Measurements from ENCODE around the gene DHRS7C.

The DHRS7C gene

DNA sequence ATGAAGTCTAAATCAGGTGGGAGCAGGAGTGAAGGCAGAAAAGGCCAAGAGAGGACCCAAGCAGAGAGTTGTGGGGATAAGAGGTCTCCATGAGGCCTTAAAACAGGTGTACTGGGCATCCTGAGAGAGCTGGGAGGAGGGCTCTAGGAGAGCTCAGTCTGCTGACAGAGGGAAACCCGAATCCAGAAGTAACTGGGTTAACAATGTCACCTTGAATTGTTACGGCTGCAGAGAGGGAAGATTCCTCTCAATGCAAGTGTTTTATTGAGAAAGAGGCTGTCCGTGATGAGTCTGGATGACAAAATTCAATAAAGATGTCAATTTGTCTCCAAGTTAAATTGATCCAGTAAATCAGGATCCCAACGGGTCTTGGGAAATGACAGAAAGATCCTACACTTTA, 8.3 kb downstream of the DHRS7C start:
- no peak for ATAC-seq
- no peak for TF ChIP-seq ZFP3 (CRISPR knock-in tag; IDR thresholded peaks at IDR 0.05)
- no peak for TF ChIP-seq ARNTL (CRISPR knock-in tag; IDR thresholded peaks at IDR 0.05; ENCODE audit: borderline replicate concordance, low read depth)
- TF ChIP-seq, protein P1, sequence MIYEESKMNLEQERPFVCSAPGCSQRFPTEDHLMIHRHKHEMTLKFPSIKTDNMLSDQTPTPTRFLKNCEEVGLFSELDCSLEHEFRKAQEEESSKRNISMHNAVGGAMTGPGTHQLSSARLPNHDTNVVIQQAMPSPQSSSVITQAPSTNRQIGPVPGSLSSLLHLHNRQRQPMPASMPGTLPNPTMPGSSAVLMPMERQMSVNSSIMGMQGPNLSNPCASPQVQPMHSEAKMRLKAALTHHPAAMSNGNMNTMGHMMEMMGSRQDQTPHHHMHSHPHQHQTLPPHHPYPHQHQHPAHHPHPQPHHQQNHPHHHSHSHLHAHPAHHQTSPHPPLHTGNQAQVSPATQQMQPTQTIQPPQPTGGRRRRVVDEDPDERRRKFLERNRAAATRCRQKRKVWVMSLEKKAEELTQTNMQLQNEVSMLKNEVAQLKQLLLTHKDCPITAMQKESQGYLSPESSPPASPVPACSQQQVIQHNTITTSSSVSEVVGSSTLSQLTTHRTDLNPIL (CRISPR knock-in tag; IDR thresholded peaks at IDR 0.05; ENCODE audit: low read depth) = no peak
- no peak for TF ChIP-seq ZC3H10 (CRISPR knock-in tag; IDR thresholded peaks at IDR 0.05)
- no peak for TF ChIP-seq PPARA (CRISPR knock-in tag; IDR thresholded peaks at IDR 0.05; ENCODE audit: borderline replicate concordance)
- TF ChIP-seq RARB (CRISPR knock-in tag; IDR thresholded peaks at IDR 0.05) = no peak
- TF ChIP-seq TCF4 (CRISPR knock-in tag; IDR thresholded peaks at IDR 0.05; ENCODE audit: borderline replicate concordance) = no peak

DNA sequence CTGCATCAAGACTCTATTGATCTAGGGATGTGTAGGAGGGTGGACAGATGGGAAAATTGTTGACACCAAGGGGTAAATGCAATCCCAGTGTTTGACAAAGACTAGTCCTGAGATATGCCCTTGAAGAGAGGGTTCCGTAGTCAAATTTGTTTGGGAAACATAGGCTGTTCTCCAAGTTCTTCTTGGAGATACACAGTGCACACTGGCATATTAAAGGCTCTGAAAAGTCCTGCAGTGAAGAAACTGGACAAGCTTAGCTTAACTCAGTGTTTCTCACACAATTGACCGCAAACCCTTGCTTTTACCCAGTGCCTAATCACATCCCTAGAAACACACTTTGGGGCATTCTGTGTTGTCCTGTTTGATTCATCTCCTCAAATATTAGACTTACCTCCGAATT, 10.8 kb downstream of the DHRS7C start:
- TF ChIP-seq GLIS3 (CRISPR knock-in tag; IDR thresholded peaks at IDR 0.05) (no peak), ZNF8 (CRISPR knock-in tag; IDR thresholded peaks at IDR 0.05) (no peak), ZFP30 (CRISPR knock-in tag; IDR thresholded peaks at IDR 0.05) (no peak), RARB (CRISPR knock-in tag; IDR thresholded peaks at IDR 0.05) (no peak), PPARA (CRISPR knock-in tag; IDR thresholded peaks at IDR 0.05; ENCODE audit: borderline replicate concordance) (no peak), CSDC2 (CRISPR knock-in tag; IDR thresholded peaks at IDR 0.05) (no peak)
- TF ChIP-seq, protein P2, sequence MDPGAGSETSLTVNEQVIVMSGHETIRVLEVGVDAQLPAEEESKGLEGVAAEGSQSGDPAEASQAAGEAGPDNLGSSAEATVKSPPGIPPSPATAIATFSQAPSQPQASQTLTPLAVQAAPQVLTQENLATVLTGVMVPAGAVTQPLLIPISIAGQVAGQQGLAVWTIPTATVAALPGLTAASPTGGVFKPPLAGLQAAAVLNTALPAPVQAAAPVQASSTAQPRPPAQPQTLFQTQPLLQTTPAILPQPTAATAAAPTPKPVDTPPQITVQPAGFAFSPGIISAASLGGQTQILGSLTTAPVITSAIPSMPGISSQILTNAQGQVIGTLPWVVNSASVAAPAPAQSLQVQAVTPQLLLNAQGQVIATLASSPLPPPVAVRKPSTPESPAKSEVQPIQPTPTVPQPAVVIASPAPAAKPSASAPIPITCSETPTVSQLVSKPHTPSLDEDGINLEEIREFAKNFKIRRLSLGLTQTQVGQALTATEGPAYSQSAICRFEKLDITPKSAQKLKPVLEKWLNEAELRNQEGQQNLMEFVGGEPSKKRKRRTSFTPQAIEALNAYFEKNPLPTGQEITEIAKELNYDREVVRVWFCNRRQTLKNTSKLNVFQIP (CRISPR knock-in tag; IDR thresholded peaks at IDR 0.05; ENCODE audit: borderline replicate concordance, low read depth) = no peak
- TF ChIP-seq, protein P3, sequence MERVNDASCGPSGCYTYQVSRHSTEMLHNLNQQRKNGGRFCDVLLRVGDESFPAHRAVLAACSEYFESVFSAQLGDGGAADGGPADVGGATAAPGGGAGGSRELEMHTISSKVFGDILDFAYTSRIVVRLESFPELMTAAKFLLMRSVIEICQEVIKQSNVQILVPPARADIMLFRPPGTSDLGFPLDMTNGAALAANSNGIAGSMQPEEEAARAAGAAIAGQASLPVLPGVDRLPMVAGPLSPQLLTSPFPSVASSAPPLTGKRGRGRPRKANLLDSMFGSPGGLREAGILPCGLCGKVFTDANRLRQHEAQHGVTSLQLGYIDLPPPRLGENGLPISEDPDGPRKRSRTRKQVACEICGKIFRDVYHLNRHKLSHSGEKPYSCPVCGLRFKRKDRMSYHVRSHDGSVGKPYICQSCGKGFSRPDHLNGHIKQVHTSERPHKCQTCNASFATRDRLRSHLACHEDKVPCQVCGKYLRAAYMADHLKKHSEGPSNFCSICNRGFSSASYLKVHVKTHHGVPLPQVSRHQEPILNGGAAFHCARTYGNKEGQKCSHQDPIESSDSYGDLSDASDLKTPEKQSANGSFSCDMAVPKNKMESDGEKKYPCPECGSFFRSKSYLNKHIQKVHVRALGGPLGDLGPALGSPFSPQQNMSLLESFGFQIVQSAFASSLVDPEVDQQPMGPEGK (CRISPR knock-in tag; IDR thresholded peaks at IDR 0.05; ENCODE audit: borderline replicate concordance) = no peak

DNA sequence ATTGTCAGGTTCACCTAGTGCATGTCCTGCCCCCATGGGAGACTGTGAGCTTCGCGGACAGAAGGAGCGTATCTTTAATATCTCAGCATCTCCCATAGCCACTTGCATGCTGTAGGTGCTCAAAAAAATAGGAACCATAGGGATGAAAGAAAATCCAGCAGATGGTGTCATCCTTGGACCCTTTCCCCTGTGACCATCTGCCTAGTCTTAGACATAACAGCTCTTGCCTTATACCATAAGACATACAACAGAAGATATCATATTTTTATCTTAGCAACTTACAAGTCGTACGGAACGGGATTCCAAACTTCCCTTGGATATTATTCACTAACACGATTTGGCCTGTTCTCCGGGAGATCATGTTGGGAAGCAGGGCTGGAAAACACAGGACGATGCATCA, 14.5 kb downstream of the DHRS7C start:
- ATAC-seq = no peak

More for the DNA sequence above, 10.8 kb downstream of the DHRS7C start:
- ATAC-seq = no peak

DNA sequence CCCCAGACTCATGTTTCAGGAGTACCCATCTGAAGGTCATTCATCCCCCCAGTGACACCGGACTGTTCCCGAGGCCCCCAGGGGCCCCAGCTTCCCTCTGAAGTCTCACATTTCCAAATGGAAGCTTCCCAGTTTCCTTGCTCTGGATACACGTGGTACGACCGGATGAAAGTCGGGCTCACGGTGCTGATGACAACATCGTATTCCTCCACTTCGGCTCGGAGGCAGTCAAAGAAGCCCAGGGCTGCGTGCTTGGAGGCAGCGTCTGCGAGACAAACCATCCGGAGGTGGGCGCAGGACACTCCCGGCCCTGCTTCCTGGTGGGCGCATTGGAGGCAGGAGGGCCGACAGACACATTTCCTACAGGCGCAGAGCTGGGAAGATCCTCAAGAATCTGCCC, 18.7 kb downstream of the DHRS7C start:
- ATAC-seq = no peak

More for the DNA sequence above, 14.5 kb downstream of the DHRS7C start:
- TF ChIP-seq CSDC2 (CRISPR knock-in tag; IDR thresholded peaks at IDR 0.05) (no peak), PPARA (CRISPR knock-in tag; IDR thresholded peaks at IDR 0.05; ENCODE audit: borderline replicate concordance) (no peak), ZNF565 (CRISPR knock-in tag; conservative IDR thresholded peaks at IDR 0.05; ENCODE audit: low read depth) (no peak), ZC3H10 (CRISPR knock-in tag; IDR thresholded peaks at IDR 0.05) (no peak), ISL1 (CRISPR knock-in tag; IDR thresholded peaks at IDR 0.05) (no peak), TCF4 (CRISPR knock-in tag; IDR thresholded peaks at IDR 0.05; ENCODE audit: borderline replicate concordance) (no peak), GLIS3 (CRISPR knock-in tag; IDR thresholded peaks at IDR 0.05) (no peak), SNAI2 (CRISPR knock-in tag; IDR thresholded peaks at IDR 0.05) (no peak), OSR1 (CRISPR knock-in tag; IDR thresholded peaks at IDR 0.05) (no peak), RARB (CRISPR knock-in tag; IDR thresholded peaks at IDR 0.05) (no peak)

More for the DNA sequence above, 18.7 kb downstream of the DHRS7C start:
- TF ChIP-seq CSDC2 (CRISPR knock-in tag; IDR thresholded peaks at IDR 0.05) (no peak), OSR1 (CRISPR knock-in tag; IDR thresholded peaks at IDR 0.05) (no peak), ZNF565 (CRISPR knock-in tag; conservative IDR thresholded peaks at IDR 0.05; ENCODE audit: low read depth) (no peak), ZFP3 (CRISPR knock-in tag; IDR thresholded peaks at IDR 0.05) (no peak), RARB (CRISPR knock-in tag; IDR thresholded peaks at IDR 0.05) (no peak), ARNTL (CRISPR knock-in tag; IDR thresholded peaks at IDR 0.05; ENCODE audit: borderline replicate concordance, low read depth) (no peak), ESRRG (CRISPR knock-in tag; IDR thresholded peaks at IDR 0.05) (no peak), SNAI2 (CRISPR knock-in tag; IDR thresholded peaks at IDR 0.05) (no peak), ZNF70 (CRISPR knock-in tag; IDR thresholded peaks at IDR 0.05) (no peak), GLIS3 (CRISPR knock-in tag; IDR thresholded peaks at IDR 0.05) (no peak)
- TF ChIP-seq, protein P4, sequence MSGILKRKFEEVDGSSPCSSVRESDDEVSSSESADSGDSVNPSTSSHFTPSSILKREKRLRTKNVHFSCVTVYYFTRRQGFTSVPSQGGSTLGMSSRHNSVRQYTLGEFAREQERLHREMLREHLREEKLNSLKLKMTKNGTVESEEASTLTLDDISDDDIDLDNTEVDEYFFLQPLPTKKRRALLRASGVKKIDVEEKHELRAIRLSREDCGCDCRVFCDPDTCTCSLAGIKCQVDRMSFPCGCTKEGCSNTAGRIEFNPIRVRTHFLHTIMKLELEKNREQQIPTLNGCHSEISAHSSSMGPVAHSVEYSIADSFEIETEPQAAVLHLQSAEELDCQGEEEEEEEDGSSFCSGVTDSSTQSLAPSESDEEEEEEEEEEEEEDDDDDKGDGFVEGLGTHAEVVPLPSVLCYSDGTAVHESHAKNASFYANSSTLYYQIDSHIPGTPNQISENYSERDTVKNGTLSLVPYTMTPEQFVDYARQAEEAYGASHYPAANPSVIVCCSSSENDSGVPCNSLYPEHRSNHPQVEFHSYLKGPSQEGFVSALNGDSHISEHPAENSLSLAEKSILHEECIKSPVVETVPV (CRISPR knock-in tag; IDR thresholded peaks at IDR 0.05) = no peak
- TF ChIP-seq, protein P2 (CRISPR knock-in tag; IDR thresholded peaks at IDR 0.05; ENCODE audit: borderline replicate concordance, low read depth) = no peak

Data from SK-N-SH treated with all-trans-retinoic acid at 6 μM for 48 hours (cell line).